GM23338 (cell line): ENCODE results near the gene ANTXR2.

Experiments
- CREB1 ChIP-seq: fragments of 250-450 bp; sonication (Bioruptor Pico); IDR thresholded peaks from 2 replicates; pipeline ENCODE4 v1.5.0; 2020; ENCODE audit warnings: low read depth, mild to moderate bottlenecking, moderate library complexity
- EZH2 ChIP-seq: fragments of 200-600 bp; sonication (generic); IDR thresholded peaks from one replicate; pipeline ENCODE4 v1.8.0; 2017; ENCODE audit warnings: antibody characterized with exemption, mild to moderate bottlenecking, low read depth; ENCODE audit not compliant: unreplicated experiment
- EZH2phosphoT487 ChIP-seq: fragments of 200-600 bp; sonication (generic); IDR thresholded peaks from one replicate; pipeline ENCODE4 v1.8.1; 2018; ENCODE audit warnings: antibody characterized with exemption; ENCODE audit not compliant: unreplicated experiment
- POLR2AphosphoS5 ChIP-seq: IDR thresholded peaks from 2 replicates; pipeline ENCODE4 v1.6.1; 2016; ENCODE audit warnings: antibody characterized with exemption, low read depth
- TF ChIP-seq, protein P1 (sequence below): IDR thresholded peaks from one replicate; pipeline ENCODE4 v1.6.1; 2018; ENCODE audit warnings: antibody characterized with exemption; ENCODE audit not compliant: unreplicated experiment
- TF ChIP-seq, protein P2 (sequence below), 2 experiments: fragments of 200-600 bp in 1 of 2; sonication (generic) in 1 of 2; conservative IDR thresholded peaks; 2 replicates each; pipeline versions ENCODE4 v1.5.1 to v1.6.1; 2016 to 2017; ENCODE audit warnings: antibody characterized with exemption in 2 of 2, low read depth in 2 of 2, mild to moderate bottlenecking in 2 of 2, moderate library complexity in 1 of 2

DNA sequence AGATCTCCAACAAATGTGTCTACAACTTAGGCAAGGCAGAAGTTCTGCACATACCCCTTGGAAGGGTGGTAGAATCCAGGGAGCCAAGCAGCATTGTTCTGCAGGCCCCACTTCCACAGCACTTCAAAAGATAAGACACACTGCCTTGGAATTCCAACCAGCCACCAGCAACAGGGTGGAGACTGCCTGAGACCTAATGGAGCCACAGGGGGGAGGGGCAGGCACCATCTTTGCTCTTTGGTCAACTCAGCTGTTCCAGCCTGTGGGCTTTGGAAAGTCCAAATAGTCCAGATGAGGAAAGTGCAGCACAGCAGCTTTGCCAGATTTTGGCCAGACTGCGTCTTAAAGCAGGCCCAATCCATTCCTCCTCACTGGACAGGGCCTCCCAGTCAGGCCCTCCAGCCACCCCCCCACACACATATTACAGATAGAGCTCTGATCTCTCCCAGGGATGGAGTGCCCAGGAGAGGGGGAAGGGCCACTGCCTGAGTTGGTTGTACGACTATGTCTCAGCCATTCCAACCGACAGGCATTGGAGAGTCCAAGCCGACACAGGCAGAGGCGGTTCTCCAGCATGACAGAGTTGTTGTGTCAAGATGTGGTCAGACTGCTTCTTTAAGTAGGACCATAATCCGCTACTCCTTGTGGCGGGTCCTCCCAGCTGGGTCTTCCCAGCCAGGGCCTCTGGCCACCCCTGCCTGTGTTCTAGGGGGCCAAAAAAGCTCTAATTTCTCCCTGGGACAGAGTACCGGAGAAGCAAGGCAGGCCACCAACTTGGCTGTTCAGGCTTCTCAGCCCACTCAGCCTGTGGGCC, 42.5 kb upstream of the ANTXR2 start:
- TF ChIP-seq POLR2AphosphoS5 (no peak), CREB1 (CRISPR knock-in tag) (no peak), EZH2 (no peak), EZH2phosphoT487 (no peak)
- TF ChIP-seq, protein P1, sequence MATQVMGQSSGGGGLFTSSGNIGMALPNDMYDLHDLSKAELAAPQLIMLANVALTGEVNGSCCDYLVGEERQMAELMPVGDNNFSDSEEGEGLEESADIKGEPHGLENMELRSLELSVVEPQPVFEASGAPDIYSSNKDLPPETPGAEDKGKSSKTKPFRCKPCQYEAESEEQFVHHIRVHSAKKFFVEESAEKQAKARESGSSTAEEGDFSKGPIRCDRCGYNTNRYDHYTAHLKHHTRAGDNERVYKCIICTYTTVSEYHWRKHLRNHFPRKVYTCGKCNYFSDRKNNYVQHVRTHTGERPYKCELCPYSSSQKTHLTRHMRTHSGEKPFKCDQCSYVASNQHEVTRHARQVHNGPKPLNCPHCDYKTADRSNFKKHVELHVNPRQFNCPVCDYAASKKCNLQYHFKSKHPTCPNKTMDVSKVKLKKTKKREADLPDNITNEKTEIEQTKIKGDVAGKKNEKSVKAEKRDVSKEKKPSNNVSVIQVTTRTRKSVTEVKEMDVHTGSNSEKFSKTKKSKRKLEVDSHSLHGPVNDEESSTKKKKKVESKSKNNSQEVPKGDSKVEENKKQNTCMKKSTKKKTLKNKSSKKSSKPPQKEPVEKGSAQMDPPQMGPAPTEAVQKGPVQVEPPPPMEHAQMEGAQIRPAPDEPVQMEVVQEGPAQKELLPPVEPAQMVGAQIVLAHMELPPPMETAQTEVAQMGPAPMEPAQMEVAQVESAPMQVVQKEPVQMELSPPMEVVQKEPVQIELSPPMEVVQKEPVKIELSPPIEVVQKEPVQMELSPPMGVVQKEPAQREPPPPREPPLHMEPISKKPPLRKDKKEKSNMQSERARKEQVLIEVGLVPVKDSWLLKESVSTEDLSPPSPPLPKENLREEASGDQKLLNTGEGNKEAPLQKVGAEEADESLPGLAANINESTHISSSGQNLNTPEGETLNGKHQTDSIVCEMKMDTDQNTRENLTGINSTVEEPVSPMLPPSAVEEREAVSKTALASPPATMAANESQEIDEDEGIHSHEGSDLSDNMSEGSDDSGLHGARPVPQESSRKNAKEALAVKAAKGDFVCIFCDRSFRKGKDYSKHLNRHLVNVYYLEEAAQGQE: no peak
- TF ChIP-seq, protein P2, sequence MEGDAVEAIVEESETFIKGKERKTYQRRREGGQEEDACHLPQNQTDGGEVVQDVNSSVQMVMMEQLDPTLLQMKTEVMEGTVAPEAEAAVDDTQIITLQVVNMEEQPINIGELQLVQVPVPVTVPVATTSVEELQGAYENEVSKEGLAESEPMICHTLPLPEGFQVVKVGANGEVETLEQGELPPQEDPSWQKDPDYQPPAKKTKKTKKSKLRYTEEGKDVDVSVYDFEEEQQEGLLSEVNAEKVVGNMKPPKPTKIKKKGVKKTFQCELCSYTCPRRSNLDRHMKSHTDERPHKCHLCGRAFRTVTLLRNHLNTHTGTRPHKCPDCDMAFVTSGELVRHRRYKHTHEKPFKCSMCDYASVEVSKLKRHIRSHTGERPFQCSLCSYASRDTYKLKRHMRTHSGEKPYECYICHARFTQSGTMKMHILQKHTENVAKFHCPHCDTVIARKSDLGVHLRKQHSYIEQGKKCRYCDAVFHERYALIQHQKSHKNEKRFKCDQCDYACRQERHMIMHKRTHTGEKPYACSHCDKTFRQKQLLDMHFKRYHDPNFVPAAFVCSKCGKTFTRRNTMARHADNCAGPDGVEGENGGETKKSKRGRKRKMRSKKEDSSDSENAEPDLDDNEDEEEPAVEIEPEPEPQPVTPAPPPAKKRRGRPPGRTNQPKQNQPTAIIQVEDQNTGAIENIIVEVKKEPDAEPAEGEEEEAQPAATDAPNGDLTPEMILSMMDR (conservative IDR thresholded peaks at IDR 0.05; ENCODE audit: low read depth in 2 of 2): no peak
